Activated CD4-positive, alpha-beta T cell treated with anti-CD3 and anti-CD28 coated beads, Interleukin-2, Interleukin-4, amounts not matched to agents 100 ng/mL and 50 ng/mL, durations not matched to agents 16 hours and 8 hours (primary cell): ENCODE results near the gene CAPZB.

ENCODE experiments used
- DNase-seq: peaks from one replicate; pipeline ENCODE4 v3.0.0-alpha.2; 2020; ENCODE audit warnings: low spot score

Gene CAPZB

DNA sequence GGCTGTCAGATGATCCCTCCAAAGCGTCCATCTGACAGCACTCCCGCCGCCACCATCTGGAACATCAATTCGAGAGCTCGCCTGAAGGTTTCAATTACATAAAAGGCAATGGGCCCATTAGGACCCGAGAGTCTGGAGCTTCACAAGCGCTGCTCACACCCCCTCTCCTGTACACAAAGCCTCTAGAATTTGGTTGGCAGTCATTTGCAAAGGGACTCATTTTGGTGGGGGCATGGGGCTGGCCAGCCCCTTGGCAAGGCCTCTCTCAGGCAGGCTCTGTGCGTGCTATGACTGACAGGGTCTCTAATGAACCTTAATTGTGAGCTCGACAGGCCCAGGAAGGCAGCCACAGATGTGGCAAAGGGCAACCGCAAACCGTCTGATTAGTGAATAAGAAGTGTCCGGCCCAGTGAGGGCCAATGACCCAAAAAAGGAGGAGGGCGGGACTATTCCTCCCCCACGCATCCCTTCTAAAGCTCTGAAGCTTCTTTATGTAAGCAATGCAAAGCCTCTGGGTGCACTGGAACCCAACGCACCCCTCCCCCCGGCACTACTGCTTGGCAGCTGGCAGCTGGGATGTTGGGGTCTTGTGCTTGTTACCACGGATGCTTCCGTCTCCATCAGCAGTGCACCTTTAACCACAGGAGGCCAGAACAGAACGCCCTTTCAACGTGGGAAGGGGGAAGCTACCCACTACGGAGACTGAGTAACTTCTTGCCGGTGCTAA, 79.4 kb downstream of the CAPZB start:
- DNase-seq = no peak

DNA sequence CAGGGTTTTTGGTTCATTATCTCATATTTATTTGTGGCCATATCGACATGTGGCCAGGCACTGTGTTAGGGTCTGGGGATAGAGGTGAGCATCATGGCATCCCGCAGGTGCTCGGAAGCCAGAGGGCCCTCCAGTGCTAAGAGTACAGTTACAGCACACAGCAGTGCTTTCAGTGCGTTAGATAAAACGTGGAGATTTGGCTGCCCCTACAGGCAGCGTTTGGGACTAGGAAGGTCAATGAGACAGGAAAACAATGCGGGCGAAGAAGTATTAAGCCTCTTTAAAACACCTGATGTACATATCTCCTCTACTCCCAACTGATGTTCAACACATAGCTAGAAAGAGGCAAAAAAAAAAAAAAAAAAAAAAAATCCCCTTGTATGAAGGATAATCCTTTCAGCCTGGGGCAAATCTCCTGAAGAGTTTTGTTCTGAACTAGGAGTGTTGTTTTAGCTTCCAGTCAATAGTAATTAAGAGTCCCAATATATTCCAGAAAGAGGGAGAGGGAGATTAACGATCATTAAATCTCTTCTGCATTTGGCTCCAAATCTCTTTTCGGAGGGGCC, 80.1 kb downstream of the CAPZB start:
- DNase-seq = no peak

DNA sequence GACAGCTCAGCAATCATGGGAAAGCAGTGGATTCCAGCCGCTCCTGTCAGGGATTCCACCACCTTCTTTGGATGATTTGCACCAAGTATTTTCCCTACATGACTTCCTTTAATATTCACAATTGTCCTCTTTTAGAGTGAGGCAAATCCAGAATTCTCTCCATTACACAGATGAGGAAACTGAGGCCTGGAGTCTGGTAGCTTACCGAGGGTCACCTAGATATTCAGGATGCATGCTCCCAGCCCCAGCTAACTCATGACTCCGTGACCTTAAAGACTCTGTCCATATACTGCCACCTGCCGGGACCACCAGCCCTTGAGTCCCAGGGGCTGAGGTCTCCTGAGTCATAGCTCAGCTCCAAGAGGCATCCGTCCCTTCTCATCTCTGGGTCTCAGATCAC, 80.6 kb downstream of the CAPZB start:
- DNase-seq = no peak

DNA sequence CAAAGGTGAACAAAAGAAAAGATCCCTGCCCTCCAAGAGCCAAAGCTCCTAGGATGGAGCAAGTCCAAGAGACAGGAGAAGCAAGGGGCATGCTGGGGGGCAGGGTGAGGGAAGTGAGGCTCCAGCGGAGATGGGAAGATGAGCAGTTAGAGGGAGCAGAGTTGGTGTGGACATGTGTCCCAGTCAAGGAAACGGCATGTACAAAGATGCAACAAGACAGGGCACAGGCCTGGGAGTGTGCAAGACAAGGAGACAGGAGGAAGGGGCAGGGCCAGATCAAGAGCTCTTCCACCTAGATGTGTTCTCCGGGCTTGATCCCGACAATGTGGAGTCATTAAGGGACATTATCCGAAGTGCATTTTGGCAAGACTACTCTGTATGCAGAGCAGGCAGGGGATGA, 82.1 kb downstream of the CAPZB start:
- DNase-seq = no peak

DNA sequence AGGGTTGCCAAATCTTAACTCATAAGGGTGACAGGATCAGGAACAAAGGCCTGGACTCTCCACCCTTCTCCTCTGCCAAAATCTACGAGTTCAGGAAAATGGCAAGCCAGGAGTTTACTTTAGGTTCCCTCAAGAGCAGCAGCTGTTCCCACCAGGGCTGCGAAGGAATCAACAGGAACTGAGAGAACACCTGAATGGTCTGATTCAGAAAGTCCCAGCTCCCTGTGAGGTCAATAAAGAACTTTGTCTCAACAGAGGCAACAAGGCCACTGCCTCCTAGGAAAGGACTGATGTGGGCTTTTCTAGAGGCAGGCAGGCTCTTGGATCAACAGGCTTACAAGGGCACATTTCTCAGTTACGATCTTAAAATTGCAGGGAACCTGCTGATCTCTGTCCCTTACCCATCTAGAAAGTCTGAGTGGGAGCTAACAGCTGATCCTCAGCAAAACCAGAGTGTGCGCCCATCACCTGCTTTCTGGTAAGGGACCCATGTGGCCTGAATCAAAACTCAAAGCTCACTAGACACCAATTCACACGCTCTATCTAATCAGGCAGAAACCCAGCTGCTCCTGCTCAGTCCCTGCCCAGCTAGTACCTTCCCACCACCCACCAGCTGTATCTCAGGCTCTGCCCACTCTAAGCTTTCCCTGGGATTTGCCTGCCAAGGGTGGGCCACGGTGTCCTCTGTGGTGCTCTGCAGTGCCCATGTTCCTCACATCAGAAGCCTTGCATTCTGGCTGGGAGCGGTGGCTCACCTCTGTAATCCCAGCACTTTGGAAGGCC, 83.1 kb downstream of the CAPZB start:
- no peak for DNase-seq

DNA sequence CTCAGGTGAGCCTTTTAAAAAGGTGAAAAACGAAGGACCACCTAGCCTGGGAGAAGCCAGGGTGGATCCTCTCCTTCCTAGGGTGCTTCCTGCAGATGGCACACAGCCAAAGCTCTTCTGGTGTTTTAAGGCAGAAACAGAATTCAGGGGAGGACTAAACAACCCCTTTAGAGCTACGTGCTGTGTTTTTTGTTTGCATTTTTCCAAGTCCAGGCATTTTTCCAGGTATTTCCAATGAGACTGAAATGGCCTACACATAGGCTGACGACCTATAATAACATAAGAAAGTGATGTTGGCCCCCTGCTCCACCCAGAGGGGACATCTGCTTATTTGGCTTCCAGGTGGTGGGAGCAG, 83.8 kb downstream of the CAPZB start:
- DNase-seq = no peak

DNA sequence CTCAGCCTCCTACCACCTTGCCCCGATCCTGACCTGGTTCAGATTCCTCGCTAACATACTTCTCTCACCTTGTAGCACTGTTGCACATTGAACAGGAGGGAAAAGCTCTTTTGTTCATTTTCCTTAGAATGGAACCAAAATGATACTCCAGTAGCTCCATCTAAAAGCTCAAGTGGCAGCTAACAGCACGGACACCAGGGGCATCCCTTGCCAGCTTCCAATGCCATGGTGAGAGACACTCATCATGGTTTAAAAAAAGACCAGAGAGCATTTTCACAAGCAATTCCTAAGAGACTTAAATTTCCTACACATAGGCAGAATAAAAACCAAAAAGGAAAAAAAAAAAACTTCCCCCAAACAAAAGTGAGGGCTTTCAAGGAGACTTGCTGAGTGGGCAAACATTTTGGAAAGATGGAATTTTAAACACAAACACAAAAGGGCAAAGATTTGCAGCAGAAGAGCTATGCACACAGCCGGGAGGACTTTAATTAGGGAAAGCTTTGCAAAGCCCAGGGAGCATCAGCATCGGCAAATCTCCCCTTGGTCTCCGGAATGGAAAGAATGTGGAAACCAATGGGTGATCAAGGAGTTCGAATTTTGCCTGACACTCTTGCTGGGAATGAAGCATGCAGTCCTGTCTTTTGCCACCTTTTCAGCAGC, 84.3 kb downstream of the CAPZB start:
- DNase-seq = no peak

DNA sequence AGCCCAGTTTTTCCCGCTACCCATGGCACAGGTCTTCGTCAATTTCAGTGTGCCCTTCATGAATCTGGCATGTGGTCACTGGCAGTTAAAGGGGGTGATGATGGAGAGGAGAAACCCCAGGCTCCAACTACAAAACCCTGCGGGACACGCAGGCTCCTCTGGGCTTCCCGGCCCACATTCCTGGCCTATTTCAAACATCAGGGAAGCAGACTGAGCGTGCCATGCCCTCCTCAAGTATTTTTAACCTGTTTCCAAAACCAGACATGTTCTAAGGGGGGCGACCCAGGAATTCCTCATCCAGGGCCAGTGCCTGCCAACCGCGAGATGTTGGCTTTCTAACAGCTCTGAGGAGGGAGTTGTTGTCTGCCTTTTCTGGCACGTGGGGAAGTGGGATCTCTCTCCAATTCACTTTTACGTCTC, 85.1 kb downstream of the CAPZB start:
- no peak for DNase-seq

DNA sequence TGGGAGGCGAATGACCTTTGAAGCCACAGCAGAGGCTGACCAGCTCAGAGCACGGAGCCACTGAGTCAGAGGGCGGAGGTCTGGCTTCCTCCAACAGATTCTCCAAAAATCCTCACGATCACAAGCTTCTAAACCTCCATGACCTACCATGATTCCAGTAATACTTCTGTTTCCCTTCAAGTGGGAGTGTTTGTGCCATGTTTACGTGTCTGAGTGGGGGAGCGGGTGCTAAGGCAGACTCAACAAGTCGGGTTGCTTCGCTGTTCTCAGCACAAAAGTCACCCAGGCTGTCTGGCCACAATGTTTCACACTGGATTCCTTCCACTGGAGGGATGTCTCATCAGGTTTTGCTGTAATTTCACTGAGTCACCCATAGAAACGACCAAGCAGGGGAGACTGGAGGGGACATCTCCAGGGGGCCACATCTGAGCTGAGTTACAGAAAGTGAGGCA, 87.0 kb downstream of the CAPZB start:
- DNase-seq = no peak

DNA sequence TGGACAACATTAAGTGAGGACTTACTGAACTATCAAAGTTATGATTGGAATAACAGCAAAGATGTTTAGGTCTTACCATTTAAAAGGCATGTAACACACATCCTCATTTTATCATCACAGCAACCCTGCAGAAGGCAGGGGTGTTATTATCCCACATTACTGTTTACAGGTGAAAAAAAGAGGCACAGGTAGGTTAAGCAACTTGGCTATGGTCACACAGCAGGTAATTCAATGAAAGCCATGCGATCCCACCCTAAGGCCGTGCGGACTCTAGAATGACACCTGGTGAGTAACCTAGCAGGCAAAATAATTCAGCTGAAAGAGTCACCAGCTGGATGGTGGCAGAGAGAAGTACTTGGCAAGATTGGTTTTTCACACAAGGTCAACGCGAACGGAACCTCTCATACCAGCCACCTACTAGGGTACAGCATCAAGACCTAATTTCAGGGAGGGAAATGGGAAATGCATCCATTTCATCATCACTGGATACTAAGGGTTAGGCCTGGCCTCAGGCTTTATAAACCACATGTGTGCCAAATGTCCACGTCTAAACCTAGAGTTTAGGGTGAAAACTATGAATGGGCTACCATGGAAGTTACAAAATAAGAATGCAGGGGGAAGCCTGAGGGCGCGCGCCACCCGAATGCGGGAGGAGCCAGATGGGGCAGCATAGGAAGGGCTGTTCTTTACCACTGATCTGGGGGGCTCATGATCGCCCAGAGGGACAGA, 88.0 kb downstream of the CAPZB start:
- DNase-seq = no peak

DNA sequence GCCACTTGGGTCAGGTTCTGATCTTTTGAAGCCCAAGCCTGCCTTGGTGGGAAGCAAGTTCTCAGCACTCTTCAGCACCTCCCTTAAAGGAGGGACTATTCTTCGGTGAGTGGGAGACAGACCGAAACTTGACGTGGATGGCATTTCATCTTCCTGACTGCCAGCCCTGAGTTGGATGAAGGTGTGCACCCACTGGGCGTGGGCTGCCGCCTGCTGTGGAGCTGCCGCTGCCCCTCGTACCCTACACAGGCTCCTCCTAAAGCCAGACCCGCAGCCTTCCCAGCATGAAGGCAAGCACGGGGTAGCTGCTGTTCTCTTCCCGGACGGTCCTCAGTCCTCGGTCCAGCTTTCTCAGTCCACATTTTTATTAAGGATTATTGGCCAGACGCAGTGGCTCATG, 89.1 kb downstream of the CAPZB start:
- DNase-seq = no peak

DNA sequence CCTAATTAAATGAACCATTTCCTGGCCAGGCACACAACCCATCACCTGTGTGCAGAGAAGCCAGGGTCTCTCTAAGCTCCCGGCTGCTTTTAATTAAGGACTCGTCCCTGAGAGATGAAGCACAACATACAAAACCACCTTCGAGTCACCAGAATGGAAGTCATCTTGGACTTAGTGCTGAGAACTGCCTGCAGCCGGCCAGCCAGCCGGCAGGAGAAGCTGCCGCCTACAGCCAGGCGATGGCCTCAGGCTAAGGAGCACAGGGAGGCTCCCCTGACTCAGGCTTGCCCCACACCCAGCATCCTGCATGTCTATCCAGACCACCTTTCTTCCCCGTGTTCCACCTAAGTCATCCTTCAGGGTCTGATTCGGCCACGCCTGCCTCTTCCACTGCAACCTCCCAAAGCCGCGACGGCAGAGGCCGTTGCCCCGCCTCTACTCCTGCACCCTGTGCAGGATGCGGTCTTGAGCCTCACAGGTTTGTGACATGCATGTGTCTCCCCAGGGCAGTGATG, 89.6 kb downstream of the CAPZB start:
- DNase-seq = no peak

DNA sequence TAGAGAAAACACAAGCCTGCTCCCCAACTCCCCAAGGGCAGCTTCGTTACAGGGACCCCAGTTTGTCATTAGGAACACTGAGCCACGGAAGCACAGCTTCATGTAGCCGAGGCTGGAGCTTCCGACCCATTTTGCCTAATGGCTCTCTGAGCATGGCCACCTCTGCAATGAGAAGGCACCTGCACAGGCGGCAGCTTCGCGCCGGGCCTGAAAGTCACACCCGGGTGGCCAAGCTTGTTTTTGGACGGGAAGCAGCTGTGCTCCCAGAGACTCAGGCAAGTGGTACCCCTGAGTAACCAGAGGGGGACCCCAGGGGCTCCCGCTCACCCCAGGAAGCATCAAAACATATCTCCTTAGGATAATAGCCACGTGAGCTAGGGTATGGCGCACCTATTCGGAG, 92.3 kb downstream of the CAPZB start:
- DNase-seq = no peak

DNA sequence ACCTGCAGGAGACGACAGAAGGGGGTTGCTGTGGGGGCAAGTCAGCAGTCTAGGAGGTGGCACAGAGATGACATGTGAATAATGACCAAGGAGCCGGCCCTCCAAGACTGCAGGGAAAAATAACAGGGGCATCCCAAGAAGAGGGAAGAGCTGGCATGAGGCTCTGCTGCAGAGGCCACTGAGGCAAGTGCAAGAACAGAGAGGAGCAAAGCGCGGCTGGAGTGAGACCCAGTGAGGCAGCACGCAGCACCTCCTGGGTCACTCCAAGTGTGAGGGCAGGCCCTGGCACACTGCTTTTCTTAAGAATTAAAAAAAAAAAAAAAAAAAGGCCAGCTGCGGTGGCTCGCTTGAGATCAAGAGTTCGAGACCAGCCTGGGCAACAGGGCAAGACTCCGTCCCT, 93.1 kb downstream of the CAPZB start:
- DNase-seq = no peak

DNA sequence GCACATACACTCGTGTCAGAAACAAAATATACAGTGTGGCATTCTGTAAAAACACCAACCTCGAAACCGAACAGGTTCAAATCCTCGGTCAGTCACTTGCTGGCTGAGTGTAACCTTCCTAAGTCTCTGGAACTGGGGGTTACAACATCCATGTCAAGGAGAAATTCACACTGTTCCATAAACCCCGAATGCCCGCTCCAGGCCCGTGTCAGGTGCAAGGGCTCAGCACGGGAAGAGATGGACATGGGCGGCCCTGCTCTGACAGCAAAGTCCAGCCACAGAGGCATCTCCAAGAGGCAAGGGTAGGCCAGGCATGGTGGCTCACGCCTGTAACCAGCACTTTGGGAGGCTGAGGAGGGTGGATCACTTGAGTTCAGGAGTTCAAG, 93.8 kb downstream of the CAPZB start:
- no peak for DNase-seq

DNA sequence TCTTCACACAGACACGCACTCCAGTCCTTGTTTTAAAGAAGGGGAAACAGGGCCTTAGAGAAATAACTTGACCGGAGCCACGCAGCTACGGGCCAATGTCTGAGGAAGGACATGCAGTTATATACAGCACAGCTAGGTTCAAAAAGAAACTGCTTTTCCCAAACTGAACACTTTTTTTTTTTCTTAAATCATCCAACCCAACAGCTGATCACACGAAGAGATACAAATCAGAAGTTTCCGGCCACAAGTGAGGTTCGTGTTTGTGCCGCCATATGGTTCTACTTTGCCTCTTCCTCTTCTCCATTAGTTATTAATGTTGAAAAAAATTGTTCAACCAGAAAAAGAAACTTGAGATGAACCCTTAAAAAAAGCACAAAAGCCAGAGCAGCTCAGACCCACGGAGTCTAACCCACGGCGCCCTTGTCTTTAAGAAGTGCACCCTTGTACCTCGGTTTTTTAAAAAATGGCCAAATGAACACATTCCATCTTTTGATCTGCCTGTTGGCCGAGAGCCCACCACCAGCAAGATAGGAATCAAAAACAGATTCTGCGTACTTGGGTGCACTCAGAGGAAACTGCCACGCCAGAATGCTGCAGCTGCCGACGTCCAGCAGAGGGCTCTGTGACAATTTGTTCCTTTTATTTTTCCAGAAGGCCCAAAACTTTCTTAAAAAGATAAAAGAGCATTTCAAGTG, 94.3 kb downstream of the CAPZB start:
- peak; percentile 57 for DNase-seq

DNA sequence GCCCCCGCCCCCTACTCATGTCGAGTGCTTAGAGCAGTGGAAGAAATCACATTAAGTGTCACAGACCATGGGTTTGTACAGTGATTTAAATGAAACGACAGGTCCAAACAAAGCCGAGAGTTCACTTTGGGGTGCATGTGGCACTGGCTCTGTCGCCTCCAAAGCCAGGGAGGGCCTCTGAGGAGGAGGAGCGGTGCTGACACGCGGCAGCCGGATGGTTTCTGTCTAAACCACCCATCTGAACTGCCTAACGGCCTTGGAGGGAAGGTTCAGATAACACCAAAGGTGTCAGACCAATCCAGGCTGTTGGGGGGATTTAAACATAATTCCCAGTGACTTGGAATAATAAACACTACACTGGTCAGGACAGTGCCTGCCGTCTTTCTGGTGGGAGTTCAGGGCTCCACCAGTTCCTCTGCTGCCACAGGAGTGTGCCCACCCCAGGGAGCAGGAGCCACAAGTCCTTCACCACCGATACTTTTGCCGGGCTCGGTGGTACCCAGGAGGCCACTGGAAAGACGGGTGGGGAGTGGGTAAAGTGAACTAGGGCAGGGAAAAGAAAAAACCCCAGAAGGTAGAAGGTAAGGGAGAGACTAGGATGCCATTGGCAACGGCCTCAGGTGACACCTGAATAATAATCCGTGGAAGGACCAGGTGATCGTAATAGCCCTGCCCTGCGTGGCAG, 95.0 kb downstream of the CAPZB start:
- no peak for DNase-seq

DNA sequence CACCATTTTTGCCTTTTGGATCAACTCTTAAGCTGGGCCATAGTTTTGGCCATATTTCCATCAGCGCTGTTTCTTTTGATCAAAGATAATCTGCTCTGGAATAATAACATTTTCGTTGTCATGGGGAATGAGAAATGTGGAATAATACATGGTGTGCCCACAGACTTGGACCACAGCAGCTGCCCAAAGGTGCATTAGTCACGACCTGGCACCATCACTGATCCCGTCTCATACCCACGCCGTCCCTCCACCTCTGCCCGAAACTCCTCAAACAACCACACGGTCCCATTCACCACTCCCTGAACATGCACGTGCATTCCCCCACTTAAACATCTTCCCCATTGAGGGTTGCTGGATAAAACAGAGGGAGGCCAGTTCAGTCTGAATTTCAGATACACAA, 96.4 kb downstream of the CAPZB start:
- DNase-seq = no peak

DNA sequence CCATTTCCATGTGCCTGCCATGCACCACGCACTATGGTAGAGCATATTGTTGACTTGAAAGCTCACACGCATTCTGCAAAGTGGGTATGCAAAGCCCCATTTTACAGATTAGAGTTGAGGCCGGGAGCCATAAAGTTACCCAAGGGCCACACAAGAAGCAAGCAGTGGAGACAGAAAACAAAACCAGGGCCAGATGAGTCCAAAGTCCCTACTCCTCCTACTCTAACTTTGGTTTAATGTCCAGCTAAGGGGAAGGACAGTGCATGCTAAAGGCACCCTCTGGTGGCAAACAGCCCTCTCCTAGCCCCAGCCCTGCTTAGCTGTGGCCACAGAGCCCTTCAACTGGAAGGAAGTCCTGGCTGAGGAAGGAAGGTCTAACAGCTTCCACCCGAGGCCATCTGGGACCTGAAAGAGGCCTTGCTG, 98.3 kb downstream of the CAPZB start:
- DNase-seq = no peak

DNA sequence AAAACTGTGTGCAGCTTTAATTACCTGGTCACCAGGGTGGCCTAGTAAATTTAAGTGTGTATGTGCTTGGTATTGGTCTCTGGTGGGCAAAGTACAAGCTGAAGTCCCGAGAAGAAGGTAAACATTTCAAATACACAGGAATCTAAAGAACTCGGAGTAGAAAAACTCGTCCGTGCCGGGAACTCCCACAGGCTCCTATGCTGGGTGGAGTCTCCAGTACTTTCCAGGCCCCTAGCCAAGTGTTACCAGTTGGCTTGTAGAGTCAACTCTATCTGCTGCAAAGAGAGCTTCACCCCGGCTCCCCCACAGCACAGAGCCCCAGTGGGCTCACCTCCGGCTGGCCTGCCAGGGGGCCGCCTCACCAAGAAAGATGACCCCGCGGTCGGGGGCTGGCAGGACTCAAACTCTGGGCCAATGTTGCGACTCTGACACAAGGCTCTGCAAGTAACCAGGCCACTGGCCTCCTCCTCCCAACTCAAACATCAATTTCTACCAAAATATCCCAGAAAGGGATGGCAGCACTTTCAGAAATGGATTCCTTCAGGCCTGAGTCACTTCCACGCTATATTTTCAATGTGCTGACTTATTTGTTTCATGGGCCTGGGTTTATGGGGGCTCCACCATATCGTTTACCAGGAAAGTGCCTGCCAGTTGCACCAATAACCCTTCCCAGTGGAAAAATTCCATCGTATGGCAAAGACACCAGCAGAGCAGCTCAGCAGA, 99.3 kb downstream of the CAPZB start:
- DNase-seq = no peak
